GM19351 (cell line): Measurements from ENCODE around the gene HNRNPUL2.
"Not testable (repeated sequence)": the region's sequence is repeated elsewhere in the genome, so short reads cannot be mapped to it uniquely, and the experiment has no call there.

Experiments
- ATAC-seq: cut with Tn5 transposase; IDR thresholded peaks from one replicate; pipeline ENCODE4 v1.9.1; 2021; ENCODE audit warnings: mild to moderate bottlenecking, moderate library complexity; ENCODE audit not compliant: unreplicated experiment

The HNRNPUL2 gene

DNA sequence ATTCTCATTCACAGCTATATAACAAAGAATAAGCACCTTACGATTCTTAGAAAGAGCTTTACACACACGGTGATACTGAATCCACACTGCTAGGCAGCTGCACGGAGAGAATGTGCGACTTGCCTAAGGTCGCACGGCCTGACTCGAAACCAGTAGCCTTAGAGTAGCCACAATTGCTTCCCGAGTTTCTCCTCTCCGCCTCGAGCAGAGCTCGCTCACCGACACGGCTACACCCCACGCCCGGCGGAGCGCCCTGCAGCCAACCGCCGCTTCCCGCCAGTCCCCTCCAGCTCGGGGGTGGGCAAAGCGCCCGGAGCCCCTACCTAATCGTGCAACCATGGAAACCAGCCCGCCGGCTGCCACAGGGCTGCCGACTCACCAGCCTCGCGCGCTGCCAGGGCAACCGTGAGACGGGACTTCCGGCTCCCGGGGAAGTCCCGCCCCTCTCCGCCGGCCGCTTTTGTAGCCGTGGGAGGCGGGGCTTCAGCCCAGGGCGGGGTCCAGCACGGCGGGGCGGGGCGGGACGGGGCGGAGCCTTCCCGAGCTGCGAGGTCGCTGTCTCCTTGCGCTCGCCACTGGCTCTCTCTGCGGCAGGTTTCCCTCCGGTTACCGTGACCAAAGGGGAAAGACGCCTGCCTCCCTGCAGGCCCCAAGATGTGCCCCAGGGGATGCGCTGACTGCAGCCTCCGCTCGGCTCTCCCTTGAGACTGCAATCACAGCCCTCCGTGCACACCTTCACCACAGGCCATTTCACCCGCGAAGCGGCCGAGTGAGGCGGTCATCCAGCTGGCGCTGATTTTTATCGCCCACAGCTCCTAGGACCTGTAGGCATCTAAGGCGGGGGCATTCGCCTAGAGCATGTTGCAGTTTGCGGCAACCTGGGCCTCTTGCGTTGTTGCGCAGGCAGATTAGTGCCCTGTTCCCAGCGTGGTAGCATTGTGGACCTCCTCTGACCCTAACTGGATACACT, 21.1 kb downstream of the HNRNPUL2 start:
- ATAC-seq = peak; percentile 69

DNA sequence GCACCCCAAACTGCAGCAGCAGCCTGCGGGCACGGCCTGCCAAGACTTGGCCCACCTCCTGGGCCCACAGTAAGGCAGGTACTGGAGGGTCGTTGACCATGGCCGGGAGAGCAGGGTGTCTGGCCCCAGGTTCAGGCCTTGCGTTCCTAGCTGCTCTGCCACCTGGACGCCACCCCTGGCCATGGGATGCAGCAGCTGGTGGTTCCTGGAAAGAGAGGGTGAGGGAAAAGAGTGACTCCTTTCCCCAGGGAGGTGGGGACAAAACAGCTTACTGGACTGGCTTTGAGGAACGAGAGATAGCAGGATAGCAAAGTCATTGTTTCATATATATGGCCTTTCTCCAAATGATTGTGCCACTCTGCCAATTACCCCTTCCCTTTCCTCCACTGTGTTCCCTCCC, 21.8 kb downstream of the HNRNPUL2 start:
- ATAC-seq = no peak

DNA sequence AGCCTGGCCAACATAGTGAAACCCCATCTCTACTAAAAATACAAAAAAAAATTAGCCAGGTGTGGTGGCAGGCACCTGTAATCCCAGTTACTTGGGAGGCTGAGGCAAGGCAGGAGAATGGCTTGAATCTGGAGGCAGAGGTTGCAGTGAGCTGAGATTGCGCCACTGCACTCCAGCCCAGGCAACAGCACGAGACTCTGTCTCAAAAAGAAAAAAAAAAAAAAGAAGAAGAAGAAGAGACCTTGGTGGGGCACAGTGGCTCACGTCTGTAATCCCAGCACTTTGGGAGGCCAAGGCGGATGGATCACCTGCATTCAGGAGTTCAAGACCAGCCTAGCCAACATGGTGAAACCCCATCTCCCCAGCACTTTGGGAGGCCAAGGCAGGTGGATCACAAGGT, 23.3 kb downstream of the HNRNPUL2 start:
- not testable (repeated sequence) for ATAC-seq

DNA sequence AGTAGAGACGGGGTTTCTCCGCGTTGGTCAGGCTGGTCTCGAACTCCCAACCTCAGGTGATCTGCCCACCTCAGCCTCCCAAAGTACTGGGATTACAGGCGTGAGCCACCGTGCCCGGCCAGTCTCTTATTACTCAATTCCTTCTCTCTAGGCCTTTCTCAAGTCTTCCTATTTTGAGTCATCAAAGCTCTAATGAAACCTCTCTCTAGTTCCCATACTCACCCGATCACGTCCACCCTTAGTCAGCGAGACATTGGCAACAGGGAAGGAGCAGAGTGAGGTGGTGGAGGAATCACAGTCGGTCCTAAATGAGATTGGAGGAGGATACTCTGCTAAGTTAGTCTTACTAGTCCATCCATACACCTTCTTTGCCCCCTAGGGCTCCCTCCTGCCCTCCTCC, 25.0 kb downstream of the HNRNPUL2 start:
- no peak for ATAC-seq

DNA sequence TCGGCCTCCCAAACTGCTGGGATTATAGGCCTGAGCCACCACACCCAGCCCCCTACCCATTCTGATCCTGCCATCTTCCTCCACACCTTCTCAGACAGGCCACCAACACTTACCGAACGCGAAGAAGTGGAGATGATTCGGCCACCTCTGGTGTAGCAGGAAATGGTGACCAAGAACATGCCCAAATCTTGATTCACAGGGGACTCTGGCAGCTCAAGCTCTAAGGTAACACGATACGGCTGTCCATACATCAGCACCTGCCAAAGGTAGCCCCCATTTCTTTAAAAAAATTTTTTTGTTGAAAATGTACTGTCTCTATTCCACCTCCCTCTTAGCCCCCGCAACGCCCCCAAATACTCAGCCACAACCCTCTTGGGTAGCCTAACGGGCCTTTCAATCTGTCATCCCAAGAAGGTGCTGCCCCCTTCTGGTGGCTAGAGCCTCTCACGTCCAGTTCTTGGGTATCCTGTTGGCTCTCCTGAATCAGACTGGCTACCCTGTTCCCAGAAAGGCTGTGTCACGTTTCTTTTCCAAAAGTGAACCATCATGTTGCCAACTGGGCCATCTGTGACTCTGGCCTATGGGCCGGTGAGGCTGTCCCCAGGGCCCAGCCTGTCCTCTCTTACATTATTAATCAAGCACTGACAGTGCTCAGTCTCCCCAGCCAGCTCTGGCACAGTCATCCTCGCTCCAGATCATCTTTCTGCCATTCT, 32.6 kb downstream of the HNRNPUL2 start:
- ATAC-seq = no peak

DNA sequence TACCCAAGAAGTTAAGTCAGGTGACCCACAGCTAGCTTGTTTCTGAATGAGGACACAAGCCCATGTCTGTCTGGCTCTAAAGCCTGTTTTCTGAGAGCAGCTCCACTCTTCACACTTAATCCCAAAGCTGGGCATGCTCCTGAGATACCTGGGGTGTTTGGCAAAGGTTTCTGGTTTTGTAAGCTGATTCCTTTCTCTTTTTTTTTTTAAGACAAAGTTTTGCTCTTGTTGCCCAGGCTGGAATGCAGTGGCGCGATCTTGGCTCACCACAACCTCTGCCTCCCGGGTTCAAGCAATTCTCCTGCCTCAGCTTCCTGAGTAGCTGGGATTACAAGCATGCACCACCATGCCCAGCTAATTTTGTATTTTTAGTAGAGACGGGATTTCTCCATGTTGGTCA, 33.6 kb downstream of the HNRNPUL2 start:
- ATAC-seq = not testable (repeated sequence)

DNA sequence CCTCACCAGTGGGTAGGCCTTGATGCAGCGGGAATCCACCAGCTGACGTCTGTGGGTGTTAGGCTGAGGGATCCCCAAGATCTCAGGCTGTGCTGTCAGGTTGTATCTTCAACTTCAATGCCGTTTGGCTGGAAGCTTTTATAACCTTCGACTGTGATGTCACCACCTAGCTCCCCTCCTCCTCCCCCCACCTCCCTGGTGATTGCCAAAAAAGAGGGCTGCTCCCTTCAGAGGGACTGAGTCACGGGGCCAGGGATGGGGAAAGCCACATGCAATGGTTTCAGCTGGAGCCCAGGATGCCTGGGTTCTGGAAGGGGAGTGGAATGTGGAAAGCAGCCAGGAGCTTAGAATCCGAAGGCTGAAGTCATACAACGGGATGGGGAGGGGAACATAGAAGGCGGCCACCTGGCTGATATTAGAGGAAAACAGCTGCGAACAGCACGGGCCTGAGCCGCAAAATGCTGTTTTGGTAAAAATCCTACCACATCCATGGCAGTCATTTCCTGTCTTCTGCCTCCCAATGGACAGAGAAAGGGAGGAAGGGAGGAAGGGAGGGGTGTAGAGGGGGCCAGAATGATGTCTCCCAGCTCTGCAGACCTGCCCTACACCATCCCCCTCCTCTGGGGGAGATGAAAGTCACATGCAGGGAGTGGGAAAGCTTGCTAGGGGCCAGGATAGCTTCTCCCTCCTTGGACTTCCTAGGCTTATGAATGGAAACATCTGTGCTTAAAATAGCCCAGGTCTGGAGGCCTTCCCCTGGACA, 37.7 kb downstream of the HNRNPUL2 start, which contains the start of gene LRRN4CL:
Gene LRRN4CL (minus strand): TSS at position 110 of the 763 bp plus-strand sequence. CDS start 1,022 bp downstream, outside the sequence.
- no peak for ATAC-seq

DNA sequence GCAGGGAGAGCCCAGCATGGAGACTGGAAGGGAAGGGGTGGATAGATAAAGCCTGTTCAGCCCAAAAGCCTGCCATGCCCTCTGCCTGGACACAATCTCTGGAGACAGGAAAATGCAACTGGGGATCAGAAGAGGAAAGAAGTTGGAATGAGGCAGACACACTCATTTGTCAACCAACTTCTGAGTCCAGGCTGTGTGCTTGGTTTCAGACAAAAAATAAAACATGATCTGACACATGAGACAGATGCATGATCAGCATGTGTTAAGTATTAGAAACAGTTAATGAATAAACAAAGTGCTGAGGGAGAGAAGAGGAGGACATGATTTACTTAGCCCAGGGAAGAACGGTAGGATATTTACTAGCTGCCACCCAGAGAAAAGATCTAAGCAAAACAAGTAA, 38.8 kb downstream of the HNRNPUL2 start:
- no peak for ATAC-seq

DNA sequence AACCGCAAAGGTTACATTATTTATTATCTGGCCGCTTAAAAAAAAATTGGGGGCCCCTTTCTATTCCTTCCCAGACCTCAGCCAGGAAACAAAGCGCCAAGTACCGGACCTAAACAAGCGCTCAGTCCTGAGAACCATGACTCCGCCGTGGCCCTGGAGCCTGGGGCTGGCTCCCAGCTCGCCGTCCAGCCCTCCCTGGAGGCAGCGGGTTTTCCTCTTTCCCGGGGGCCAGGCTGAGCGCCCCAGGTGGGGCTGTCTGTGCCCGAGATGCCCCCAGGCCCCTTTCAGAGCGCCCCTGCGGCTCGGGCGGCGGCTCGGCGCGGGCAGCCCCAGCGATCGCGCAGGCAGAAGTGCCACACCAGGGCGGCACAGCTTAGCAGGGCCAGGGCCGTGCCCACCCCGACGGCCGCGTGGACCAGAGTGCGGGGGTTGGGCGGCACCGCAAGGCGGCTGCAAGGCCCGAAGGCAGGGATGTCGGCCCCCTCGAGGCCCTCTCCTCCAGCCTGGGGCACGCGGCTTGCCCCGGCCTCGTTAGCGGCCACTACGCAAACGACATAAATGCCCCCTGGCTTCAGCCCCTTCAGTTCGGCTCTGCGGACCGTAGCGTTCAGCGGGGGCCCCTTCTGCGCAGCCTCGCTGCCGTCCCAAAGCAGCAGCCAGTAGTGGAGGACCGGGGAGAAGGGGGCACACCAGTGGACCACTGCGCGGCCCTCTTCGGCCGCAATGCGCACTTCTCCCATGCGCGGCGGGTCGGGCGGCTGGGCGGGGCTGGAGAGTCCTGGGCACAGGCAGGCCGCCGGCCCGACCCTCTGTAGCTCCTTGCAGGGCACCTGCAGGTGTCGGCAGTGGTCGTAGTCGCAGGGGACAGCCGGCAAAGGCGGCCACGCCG, 39.5 kb downstream of the HNRNPUL2 start:
- ATAC-seq = no peak

DNA sequence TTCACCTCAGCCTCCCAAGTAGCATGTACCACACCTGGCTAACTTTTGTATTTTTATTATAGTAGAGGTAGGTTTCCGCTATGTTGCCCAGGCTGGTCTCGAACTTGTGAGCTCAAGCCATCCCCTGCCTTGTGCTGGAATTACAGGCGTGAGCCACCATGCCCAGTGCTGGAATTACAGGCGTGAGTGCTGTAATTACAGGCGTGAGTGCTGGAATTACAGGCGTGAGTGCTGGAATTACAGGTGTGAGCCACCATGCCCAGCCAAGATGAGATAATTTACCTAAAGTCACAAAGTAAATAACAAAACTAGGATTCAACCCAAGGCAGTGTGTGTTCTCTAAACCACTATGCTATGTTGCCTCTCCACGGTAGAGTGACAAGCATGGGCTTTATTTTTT, 44.7 kb downstream of the HNRNPUL2 start:
- ATAC-seq = no peak

DNA sequence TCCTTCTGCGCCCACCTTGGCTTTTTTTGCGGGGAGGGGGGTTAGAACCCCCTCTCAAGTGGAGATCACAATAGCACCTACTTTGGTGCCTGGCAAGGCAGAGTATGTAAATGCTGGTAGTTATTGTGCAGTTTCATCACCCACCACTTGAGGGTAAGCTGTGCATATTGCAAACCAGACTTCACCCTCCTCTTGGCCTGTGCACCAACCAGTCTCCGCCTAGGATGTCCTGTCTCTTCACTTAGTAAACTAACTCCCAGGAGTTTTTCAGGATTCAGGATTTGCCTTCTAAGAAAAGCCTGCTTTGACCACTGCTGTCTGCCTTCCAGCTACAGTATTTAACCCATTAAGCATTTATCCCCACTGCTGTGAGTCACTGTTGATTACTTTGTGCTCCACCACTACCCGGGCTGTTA, 46.4 kb downstream of the HNRNPUL2 start:
- peak; percentile 70 for ATAC-seq

DNA sequence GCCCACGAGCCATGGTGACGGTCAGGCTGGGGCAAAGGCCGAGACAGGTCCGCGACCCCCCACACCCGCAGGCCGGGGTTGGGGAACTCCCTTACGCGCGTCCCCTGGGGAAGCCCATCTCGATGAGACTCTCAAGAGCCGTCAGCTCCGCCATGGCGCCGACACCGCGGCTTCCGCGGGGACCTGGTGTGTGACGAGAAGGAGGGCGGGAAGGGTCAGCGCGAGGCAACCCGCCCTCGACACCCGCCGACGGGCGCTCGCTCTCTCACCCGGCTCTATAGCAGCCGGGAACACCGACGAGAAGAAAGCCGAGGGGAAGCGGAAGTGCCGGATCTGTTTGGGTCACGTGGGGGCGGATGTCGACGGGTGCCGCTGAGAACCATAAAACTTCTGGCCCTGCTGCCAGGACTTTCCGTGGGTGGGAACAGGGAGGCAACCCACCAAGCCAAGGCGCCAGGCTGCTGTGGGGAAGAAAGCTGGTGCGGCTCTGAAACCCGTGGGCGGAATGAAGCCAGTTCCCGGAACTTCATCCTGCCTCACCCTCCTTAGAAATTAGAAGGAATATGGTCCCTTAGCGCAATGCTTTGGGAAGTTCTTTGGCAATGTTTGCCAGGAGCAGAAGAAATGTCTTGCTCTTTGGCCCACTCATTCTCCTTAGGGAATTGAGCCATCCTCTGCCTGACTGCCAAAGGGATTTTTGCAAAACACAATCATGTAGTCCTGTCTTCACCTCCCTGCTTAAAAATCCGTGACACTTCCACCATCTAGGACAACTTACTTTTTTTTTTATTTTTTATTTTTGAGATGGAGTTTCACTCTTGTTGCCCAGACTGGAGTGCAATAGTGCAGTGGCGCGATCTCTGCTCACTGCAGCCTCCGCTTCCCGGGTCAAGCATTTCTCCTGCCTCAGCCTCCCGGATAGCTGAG, 48.2 kb downstream of the HNRNPUL2 start, which contains the start of gene UBXN1:
Gene UBXN1 (minus strand): TSS at position 304 of the 927 bp plus-strand sequence. CDS start 150 bp downstream, at position 154.
- peak; percentile 68 for ATAC-seq

DNA sequence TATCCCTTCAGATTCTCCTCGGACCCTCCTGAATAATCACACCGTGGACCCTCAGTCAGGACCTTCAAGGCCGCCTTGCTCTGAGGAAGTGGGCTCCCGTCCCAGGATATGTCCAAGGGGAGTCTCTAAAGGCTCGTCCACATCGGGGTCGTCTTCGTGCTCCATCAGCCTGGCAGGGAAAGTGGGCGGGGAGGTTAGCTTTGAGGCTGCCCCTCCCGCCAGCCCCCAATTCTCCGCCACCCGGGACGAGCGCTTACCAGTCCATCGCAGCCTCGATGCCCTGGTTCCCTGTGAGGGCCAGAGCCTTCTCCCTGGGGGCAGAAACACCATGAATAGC, 48.9 kb downstream of the HNRNPUL2 start:
- ATAC-seq = no peak

DNA sequence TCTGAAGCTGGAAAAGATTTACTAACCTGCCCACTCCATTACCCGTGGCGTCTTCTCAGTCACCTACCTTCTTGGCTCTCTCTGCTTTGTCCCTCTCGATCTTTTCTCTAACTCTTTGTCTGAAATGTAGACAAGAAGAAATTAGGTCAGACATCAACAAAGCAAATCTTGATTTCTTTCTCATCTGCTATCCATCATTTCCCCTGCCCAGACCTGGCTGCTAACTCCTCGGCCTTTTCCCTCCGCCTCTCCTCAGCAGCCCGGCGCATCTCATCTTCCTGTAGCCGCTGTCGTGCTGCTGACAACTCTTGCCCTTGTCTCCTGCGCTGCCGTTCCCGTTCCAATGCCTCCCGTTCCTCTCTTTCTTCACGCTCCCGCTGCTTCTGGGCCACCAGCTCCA, 49.5 kb downstream of the HNRNPUL2 start:
- ATAC-seq = no peak

DNA sequence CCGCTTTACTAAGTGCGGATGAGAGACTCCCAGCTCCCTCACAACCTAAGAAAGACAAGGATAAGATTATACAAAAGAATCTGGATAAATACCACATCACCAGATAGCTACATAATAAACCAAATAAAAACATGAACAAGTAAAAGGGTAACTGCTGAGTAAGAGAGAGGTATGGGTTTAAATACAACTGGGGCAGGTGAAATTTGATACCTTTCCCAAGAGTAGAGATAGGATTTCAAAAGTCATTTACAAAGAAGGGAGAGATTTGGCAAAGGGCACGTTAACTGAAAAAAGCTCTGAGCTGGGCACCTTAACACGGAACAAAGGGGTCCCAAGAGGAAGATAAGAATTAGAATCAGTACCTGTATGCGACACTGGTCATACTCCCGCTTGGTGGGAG, 50.1 kb downstream of the HNRNPUL2 start:
- no peak for ATAC-seq

DNA sequence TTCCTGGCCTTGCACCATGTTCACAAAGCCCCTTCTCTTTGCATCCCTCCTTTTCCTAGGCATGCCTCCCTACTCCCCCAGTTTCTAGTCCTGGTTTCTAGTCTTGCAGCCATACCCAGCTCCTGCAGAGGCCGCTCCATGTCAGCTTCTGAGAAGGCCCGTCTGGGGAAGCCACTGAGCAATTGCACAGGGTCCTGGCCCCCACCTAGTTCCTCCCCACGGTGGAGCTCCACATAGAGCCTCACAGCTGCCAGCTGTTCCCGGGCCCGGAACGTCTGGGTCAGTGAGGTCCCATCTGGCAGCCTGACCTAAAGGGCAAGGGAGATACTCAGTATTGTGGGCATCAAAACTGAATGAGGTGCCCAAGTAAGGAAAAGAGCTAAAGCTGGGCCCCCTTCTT, 50.6 kb downstream of the HNRNPUL2 start:
- no peak for ATAC-seq

DNA sequence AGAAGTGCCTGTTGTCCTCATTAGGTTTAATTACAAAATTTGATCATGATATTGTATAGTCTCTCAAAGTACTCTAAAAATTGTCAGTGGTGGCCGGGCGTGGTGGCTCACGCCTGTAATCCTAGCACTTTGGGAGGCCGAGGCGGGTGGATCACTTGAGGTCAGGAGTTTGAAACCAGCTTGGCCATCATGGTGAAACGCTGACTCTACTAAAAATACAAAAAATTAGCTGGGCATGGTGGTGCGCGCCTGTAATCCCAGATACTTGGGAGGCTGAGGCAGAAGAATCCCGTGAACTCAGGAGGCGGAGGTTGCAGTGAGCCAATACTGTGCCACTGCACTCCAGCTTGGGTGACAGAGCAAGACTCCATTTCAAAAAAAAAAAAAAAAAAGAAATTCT, 51.8 kb downstream of the HNRNPUL2 start:
- ATAC-seq = not testable (repeated sequence)

DNA sequence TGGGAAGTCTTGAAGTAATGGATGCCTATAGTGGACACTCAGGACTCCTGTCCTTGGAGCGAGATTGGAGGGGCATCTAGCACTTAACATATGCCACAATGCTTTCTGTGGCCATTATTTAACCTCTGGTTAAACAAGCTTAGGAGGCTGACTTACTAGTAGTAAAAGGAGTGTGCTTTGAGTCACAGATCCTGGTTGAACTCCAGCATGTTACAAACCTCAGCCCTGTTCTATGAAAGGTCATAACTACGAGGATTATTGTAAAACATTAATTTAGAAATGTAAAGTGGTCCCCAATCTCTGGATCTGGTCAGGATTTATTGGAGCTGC, 54.1 kb downstream of the HNRNPUL2 start:
- ATAC-seq = no peak
